Parathyroid adenoma (tissue), 2 donors: Measurements from ENCODE around the gene EAF1.
"Not testable (repeated sequence)": the region's sequence is repeated elsewhere in the genome, so short reads cannot be mapped to it uniquely, and the experiment has no call there.

Experiments used
- H2AFZ ChIP-seq: fragments of 300-600 bp; sonication (generic); one replicate; pipeline ENCODE4 v1.7.0; 2017; ENCODE audit warnings: antibody characterized with exemption, mild to moderate bottlenecking
- H3K27ac ChIP-seq: fragments of 300-600 bp; sonication (generic); one replicate; pipeline ENCODE4 v1.7.0; 2017
- H3K27me3 ChIP-seq: fragments of 300-600 bp; sonication (generic); one replicate; pipeline ENCODE4 v1.7.0; 2017; ENCODE audit warnings: low read length; ENCODE audit not compliant: control insufficient read depth, insufficient read depth
- H3K36me3 ChIP-seq: fragments of 300-600 bp; sonication (generic); one replicate; pipeline ENCODE4 v1.7.0; 2017; ENCODE audit warnings: low read length; ENCODE audit not compliant: control insufficient read depth, insufficient read depth
- H3K4me1 ChIP-seq: fragments of 300-600 bp; sonication (generic); one replicate; pipeline ENCODE4 v1.7.0; 2017; ENCODE audit warnings: control low read depth
- H3K4me2 ChIP-seq: fragments of 300-600 bp; sonication (generic); one replicate; pipeline ENCODE4 v1.7.0; 2017; ENCODE audit warnings: low read length
- H3K4me3 ChIP-seq: fragments of 300-600 bp; sonication (generic); one replicate; pipeline ENCODE4 v1.7.0; 2017; ENCODE audit warnings: low read depth, low read length
- H3K79me2 ChIP-seq: fragments of 300-600 bp; sonication (generic); one replicate; pipeline ENCODE4 v1.7.0; 2017; ENCODE audit warnings: control low read depth
- H3K9ac ChIP-seq: fragments of 300-600 bp; sonication (generic); one replicate; pipeline ENCODE4 v1.7.0; 2017; ENCODE audit warnings: mild to moderate bottlenecking
- H3K9me3 ChIP-seq: fragments of 300-600 bp; sonication (generic); one replicate; pipeline ENCODE4 v1.7.0; 2017; ENCODE audit warnings: low read length; ENCODE audit not compliant: control insufficient read depth
- CTCF ChIP-seq: fragments of 300-600 bp; sonication (generic); IDR thresholded peaks from one replicate; pipeline ENCODE4 v1.7.0; 2017; ENCODE audit warnings: antibody characterized with exemption, mild to moderate bottlenecking
- donor health status: primary hyperparathyroidism.

EAF1 gene

DNA sequence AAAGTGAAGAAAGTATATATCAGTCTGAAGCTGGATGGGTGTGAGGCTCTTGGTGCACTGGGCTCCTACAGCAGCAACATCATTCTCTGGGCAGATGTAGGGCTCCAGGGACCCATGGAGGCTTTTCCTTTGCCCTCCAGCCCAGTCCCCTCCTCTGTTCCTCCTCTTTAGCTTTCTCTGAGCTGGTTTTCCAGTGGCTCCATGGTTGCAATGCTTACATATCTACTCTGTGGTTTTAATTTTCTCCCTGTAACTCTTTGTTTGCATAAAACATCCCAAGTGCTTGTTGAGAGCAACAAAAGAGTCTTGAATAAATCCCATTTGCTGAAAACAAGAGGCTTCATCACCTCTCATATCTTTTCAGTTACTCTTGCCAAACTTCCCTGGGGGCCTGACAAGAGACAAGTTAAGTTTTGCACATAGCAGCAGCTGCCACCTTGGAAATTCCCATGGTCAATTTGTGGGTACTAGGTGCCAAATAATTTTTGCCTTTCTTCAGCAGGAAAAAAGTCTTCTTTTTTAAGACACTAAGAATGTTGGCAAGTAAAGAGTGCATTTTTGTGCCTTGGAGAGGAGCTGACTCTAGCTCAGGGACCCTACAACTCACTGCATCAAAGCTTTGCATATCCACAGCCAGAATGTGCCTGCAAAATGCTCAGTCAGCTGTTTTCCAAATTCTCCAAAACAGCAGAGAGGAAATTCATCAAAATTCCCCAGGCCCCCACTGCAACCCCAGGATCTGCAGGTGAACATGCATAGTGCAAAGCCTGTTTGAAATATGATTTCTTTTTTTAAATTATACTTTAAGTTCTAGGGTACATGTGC, 52.2 kb downstream of the EAF1 start:
- H3K9me3 ChIP-seq, result no peaks in the 10 kb centered on the region
- H2AFZ ChIP-seq, result no peak overlapping the region
- no peaks in the 10 kb centered on the region for H3K4me1 ChIP-seq
- no peaks in the 10 kb centered on the region for H3K36me3 ChIP-seq
- H3K27ac ChIP-seq, result no peak overlapping the region
- no peak for TF ChIP-seq CTCF
- H3K9ac ChIP-seq, result no peak overlapping the region
- H3K4me2 ChIP-seq, result no peak overlapping the region
- H3K79me2 ChIP-seq, result no peaks in the 10 kb centered on the region
- no peak overlapping the region for H3K4me3 ChIP-seq
- H3K27me3 ChIP-seq, result no peaks in the 10 kb centered on the region

DNA sequence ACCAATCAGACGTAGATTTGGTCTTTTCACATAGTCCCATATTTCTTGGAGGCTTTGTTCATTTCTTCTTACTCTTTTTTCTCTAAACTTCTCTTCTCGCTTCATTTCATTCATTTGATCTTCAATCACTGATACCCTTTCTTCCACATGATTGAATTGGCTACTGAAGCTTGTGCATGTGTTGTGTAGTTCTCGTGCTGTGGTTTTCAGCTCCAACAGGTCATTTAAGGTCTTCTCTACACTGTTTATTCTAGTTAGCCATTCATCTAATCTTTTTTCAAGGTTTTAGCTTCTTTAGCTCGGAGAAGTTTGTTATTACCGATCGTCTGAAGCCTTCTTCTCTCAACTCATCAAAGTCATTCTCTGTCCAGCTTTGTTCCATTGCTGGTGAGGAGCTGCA, 57.2 kb downstream of the EAF1 start:
- H2AFZ ChIP-seq, H3K79me2 ChIP-seq, H3K27me3 ChIP-seq, H3K36me3 ChIP-seq, H3K9ac ChIP-seq, H3K9me3 ChIP-seq, H3K4me2 ChIP-seq, H3K4me1 ChIP-seq, H3K4me3 ChIP-seq, H3K27ac ChIP-seq: not testable (repeated sequence)

DNA sequence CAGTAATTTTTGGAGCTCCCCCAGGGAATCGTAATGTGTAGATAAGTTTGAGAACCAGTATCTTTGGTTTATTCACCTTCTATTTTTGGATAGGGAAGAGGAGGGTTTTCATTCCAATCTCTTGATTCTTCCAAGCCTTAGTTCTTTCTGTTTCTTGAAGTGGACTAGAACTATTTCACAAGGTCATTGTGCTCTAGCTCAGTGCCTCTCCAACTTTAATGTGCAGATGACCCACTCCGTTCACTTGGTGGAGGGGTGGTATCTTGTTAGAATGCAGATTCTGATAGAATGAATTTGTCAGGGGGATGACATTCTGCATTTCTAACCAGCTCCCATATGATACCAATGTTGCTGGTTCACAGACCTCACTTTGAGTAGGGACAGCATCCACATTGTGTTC, 58.6 kb downstream of the EAF1 start:
- Histone ChIP-seq H3K36me3 (no peaks in the 10 kb centered on the region), H3K4me3 (no peak overlapping the region), H2AFZ (no peak overlapping the region), H3K79me2 (no peaks in the 10 kb centered on the region), H3K4me1 (no peaks in the 10 kb centered on the region), H3K9ac (no peak overlapping the region), H3K4me2 (no peak overlapping the region), H3K27ac (no peak overlapping the region), H3K27me3 (no peaks in the 10 kb centered on the region), H3K9me3 (no peaks in the 10 kb centered on the region)
- TF ChIP-seq CTCF, result no peak

- Histone ChIP-seq H3K36me3 (no peaks in the 10 kb centered on the region), H3K9me3 (no peaks in the 10 kb centered on the region), H3K9ac (no peak overlapping the region), H3K4me2 (no peak overlapping the region), H3K4me3 (no peak overlapping the region), H3K27ac (no peak overlapping the region), H3K79me2 (no peaks in the 10 kb centered on the region), H3K27me3 (no peaks in the 10 kb centered on the region), H3K4me1 (no peaks in the 10 kb centered on the region), H2AFZ (no peak overlapping the region)
- no peak for TF ChIP-seq CTCF
Measured at GRCh38 chr3:15486979-15487378, 59.6 kb downstream of the EAF1 start.

DNA sequence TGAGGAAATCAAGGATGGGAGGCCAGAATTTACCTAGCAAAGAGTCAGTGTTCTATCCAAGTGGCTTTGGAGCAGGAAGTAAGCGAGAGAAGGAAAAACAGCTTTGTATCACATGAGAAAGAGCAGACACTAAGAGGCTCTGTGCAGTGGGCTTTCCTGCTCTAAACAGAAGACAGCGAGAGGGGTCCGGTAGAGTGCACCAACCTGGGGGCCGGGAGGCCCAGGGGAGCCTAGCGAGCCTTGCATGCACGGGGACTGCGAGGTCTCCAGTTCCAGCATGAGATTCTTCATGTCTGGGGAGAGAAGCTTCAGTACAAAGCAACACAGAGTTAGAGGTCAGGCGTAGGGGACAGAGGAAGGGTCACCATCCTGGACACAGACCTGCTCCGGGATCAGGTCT, 60.6 kb downstream of the EAF1 start:
- TF ChIP-seq CTCF, result no peak
- Histone ChIP-seq H3K9me3 (no peaks in the 10 kb centered on the region), H3K4me1 (no peaks in the 10 kb centered on the region), H2AFZ (no peak overlapping the region), H3K27me3 (no peaks in the 10 kb centered on the region), H3K4me3 (no peak overlapping the region), H3K9ac (no peak overlapping the region), H3K79me2 (no peaks in the 10 kb centered on the region), H3K36me3 (no peaks in the 10 kb centered on the region), H3K27ac (no peak overlapping the region), H3K4me2 (no peak overlapping the region)
